NCI-H1417 (cell line): Measurements from ENCODE around the gene STARD7.
A peak's percentile ranks its signal among the peaks of the same experiment; 100 is the strongest.
"Not testable (repeated sequence)": the region's sequence is repeated elsewhere in the genome, so short reads cannot be mapped to it uniquely, and the experiment has no call there.

Source experiments
- DNase-seq, 3 experiments: peaks; one replicate each; lab custom pipeline; 2025; lab: John Stamatoyannopoulos, UW

Gene STARD7

DNA sequence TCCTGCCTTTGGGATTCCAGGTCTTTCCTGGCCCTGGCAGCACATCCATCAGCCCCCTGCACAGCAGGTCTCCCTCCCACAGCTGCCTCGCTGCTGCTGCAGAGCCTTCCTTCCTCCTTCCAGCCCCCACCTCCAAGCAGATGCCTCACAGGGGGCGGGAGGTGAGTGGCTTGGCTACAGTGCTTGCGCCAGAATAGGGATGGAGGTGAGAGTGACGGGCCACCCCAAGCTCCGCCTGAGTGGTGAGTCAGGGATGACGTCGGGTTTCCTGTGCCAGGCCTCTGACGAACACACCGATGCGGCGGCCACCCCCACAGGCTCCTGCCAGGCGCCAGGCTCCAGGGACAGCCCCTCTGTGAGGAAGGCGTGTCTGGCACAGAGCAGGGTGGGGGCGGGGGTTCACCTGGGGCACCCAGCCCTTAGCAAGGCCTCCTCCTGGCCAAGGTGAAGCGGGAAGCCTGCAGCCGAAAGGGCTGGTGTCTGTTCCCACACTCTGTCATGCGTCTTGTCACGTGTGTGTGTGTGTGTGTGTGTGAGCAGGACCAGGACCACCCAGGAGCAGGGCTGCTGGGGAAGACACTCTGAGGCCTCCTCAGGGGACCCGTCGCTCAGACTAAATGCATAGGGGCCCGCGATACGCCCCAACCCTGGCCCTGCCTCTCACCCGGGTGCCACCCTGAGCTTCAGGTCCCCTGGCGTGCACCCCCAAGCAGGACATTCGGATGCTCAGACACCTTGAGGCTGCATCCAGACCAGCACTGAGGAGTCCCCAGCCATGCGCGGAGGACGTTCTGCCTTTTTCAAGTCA, 60.0 kb downstream of the STARD7 start:
- DNase-seq = peak in 2 of 3 experiments; percentile 88 to 94

DNA sequence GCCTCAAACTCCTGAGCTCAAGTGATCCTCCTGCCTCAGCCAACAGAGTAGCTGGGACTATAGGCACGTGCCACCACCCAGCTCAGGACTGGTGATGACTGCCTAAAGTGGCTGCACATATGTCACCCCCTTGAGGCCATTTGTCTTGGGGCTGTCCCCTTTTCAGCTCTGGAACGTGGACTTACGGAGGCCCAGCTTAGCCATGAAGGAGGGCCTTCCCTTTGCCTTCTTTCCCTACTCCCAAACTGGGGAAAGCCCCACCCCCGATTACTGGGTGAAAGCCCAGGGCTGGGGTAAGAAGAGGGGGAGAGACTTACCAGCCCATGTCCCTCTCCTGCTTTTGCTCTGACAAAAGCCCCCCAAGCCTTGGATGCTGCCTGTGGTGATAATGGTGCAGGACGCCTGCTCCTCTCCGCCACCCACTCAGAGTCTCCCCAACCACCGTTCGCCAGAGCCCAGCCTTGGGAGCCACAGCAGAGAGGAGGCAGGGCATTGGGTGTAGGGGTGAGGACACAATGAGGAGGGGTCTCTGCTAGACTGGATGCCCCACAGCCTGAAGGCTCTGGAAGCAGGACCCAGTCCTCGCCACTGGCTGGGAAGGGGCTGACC, 60.9 kb downstream of the STARD7 start:
- DNase-seq = no peak

DNA sequence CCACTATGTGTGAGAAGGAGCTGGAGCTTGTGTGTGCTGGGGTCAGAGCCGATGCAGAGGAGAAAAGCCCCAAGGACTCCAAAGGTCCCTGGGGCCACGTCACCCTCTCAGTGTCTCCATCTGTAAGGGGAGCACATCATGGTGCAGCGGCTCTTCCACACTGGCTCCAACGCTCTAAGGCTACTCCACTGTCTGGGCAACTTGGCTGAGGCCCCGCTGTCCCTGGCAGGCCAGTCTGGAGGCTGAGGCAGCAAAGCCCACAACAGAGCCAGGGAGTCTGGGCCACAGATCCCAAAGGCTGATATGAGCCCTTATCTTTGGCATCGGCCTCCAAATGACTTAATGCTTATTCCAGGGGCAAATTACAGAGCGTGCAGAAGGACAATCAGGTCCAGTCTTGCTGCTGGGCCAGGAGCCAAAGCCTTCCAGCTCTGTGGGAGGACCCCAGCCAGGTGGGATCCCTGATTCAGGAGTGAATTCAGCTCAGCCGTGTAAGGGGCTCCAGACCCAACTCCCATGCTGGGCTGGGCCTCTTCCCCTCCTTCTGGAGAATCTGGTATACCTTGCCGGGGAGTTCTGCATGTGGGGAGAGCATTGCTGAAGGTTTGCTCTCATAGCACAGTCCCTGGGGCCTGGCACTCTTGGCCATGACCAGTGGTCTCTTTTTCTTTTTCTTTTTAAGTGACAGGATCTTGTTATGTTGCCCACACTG, 61.6 kb downstream of the STARD7 start:
- DNase-seq = no peak

DNA sequence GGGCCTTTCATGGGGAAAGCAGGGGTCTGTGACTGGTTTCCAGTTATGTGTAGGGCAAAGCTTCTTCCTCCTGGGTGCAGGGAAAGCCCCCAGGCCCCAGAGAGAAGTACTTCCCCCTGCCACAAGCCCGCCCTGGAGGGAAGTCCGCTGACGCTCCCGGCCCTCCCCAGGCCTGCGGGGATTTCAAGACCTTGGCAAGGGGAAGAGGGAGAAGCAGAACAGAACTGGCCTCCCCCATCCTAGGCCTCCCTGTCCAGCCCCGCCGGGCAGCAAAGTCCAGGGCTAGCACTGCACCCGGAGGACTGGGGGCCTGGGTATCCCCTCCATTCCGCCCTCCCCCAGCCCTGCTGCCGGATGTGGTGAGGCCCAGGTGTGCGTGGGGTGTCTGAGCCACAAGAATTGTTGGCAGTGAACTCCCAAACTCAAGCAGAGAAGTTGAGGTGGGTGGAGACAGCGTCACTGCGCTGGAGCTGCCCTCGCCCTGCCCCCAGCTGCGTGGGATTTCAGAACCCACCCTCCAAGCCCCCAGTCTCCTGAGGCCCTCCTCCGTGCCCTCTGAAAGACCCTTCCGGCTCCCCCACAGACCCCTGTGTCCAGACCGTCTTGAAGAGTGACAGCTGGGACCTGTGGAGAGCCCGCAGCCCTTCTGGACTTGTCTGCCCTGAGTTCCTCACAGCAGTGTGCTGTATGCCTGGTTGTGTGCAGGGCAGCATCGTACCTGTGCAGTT, 62.3 kb downstream of the STARD7 start:
- DNase-seq = peak in 1 of 3 experiments; percentile 34

DNA sequence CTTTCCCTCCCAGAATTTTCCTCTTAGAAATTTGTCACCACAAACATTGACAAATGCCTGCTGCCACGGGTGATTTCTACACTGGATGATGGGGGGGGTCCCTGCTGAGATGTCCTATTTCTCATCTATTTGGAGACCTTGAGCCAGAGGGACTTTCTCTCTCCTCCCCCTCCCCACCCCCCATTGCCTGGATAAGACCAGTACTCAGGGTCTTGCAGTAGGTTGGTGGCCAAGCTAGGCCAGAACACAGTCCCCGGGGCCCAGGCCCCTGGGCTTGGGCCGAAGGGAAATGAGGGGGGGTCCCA, 62.8 kb downstream of the STARD7 start:
- DNase-seq = peak in 1 of 3 experiments; percentile 46

DNA sequence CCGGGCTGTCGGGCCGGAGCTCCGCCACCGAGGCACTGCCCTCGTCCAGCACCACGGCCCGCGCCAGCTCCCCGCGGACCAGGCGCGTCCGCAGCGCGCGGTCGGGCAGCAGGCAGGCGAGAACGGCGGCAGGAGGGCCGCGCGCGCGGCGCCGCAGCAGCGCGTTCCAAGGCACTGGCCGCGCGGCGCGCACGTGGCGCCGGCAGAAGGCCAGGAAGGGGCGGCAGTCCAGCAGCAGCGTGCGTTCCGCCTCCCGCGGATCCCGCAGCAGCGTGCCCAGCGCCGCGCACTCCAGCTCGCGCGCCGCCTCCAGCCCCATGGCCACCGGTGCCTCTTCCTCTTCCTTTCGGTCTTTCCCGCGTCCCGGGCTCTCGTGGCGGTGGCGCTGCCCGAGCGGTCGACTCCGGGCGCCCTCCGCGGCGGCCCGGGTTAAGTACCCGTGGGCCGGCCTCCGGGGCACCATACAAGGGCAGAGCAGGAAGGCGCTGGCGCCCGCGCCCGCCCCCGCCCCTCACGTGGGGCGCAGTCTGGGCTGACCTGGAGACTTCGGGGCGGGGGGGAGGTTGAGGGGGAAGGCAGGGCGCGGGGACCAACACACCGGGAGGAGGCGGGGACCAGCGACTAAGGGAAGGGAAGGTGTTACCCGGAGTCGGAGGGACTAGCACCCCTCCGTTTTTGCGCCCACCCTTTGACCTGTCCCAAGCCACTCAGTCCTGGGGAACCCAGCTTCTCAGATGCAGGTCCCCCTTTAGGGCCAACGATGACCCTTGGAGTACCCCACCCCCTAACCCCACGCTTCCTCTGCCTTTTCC, 63.4 kb downstream of the STARD7 start, which contains the start of gene DUSP2:
Gene DUSP2 (minus strand): TSS at position 405 of the 812 bp plus-strand sequence. CDS start 86 bp downstream, at position 319.
- peak; percentile 5 to 93 (median 91) for DNase-seq

DNA sequence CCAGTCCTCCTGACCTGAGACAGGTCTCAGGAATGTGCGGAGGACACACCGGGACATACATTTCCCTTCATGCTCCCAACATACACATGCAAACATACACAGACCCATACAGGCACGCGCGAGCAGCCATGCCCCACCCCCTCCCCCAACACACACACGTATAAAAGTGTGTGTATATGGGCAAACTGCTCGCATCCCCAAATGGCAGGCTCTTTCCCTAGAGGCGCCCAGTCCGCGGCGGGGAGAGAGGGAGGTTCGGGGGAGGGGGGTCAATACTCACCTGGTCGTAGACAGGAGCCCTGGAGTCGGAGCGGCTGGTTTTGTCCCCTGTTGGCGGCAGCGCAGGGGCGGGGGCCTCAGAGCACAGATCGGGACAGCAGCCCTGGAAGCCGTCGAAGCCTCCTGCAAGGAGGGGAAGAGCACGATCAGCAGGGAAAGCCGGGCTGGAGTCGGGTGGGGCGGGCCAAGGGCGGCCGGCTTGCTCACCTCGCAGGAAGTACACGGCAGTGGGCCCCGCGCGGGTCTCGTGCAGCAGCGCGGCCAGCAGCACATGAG, 64.1 kb downstream of the STARD7 start:
- DNase-seq = peak in 1 of 3 experiments; percentile 74

DNA sequence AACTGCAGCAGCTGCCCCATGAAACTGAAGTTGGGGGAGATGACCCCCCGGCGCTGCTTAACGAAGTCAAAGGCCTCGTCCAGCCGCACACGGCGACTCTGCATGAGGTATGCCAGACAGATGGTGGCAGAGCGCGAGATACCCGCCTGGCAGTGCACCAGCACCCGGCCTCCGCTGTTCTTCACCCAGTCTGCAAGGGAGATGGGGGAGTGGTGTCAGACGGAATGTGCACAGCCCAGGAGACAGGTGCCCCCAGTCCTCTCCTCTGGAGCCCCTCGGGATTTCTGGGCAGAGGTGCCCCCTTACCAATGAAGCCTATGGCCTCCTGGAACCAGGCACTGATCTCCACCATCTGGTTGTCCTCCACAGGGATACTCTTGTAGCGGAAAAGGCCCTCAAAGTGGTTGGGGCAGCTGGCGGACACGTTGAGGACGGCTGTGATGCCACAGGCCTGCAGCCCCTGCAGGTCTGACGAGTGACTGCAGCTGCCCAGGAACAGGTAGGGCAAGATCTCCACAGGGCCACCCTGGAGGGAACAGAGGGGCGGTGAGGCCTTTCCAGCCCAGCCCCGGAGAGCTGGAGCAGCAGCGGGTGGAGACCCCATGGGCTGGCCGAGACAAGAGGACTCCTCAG, 64.7 kb downstream of the STARD7 start:
- peak in 2 of 3 experiments; percentile 63 to 74 for DNase-seq

DNA sequence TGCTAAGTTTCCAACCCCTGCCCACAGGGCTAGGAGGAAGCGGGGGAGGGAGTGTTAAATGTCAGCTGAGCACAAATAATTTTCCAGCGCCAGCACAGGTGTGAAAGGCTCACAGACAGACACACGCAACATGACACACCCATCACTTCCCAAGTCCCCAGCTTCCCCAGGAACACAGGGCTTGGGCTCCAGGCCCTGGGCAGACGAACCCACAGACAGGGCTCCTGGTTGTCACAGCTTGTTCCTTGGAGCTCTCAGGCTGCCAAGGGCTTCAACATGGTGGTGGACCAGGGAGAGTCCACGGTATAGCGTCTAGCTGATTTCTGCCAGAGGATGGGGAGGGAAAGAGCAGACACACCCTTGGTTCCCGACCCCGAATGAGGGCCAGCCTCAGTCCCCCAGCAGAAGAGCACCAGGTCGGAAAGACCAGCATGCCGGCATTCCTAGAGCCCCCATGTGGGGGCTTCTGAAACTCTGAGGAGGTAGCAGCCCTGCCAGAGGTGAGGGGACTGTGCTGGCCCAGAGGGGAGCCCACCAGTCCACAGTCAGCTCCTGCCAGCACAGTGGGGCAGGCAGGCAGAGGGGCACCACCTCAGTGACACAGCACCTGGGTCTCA, 65.3 kb downstream of the STARD7 start:
- peak in 1 of 3 experiments; percentile 3 for DNase-seq

DNA sequence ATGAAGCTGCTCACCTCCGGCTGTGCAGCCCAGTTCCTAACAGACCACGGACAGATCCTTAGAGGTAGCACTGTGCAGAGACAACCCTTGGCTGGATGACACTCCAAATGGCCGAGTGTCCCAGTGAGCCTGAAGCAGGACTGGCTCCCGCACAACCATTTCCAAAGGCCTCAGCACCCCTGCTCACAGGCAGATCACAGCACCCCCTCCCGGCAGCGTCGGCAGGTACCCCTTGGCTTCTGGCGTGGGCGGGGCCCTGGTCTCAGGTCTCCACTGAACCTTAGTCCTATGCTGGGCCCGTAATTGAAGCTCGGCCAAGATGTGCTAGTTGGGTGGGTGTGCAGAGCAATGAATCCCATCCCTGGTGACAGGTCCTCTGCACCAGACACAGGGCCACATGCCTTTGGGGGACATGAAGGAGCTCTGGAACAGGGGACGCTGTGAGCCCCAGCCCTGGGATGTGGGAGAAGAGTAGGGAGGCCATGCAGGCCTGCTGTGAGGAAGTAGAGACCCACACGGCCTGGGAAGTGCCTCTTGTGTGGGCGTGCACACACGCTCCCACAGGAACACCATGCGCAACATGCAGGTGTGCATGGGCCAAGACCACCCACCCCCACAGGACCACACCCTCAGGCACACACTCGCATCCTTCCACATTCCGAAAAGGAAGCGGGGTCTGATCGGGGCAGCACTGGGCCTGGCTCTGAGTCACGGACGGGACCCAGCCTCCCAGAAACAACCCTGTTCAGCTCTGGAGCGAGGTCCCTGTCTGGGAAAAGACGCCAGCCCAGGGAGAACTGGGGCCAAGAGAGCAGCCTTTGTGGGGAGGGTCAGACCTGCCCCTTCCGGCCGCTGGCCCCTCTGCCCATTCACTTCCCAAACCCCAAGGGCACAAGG, 66.2 kb downstream of the STARD7 start:
- DNase-seq = no peak

DNA sequence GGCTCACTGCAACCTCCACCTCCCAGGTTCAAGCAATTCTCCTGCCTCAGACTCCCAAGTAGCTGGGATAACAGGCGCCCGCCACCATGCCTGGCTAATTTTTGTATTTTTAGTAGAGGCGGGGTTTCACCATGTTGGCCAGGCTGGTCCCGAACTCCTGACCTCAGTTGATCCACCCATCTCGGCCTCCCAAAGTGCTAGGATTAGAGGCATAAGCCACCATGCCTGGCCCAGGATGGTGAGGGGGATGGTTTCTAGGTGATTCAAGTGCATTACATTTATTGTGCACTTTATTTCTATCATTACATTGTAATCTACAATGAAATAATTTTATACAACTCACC, 67.0 kb downstream of the STARD7 start:
- DNase-seq = not testable (repeated sequence)

DNA sequence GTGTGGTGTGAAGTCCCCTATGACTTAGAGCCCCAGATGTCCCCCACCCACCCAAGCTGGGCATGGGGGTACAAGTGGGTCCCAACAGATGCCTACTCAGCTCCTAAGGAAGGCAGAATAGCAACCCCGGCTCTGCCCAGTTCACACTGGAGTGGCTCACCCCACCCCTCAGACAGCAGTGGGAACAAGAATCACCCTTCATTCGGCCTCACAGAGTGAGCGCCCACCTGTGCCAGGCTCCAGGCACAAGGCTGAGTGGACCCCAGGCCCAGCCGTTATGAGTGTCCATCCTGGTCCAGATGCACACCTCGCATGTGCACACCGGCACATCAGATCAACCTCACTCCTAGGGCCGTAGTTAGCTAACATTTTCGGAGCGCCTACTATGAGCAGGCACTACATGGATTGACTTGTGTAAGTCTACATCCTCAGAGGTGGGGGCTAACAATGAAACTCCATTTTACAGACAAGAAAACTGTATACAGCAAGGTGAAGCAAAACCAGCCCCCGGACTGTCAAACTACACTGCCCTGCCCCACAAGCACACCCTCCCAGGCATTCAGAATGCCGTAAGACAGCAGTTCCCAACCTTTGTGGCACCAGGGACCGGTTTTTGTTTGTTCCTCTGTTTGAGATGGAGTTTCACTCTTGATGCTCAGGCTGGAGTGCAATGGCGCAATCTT, 67.5 kb downstream of the STARD7 start:
- no peak for DNase-seq

DNA sequence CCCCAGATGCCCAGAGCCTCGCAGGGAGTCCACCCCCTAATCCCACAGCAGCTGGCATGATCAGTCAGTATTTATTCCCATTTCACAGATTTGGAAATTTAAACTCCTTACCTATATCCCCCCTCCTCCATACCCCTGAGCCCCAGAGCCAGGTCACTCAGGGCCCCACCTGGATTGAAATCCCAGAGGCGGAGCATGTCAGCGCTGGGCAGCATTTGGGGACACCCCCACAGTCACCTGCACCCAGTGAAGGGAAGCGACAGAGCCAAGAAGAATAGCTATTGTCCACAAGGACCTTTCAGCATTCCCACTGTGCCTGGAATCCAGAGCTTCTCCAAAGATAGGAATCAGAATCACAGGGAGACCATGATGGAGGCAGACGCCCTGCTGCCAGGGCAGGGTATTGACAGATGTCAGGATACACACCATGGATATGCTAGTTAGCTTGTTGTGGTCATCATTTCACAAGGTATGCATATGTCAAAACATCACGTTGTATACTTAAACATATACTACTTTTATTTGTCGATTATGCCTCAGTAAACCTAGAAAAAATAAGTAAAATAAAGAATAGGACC, 69.4 kb downstream of the STARD7 start:
- DNase-seq = no peak

DNA sequence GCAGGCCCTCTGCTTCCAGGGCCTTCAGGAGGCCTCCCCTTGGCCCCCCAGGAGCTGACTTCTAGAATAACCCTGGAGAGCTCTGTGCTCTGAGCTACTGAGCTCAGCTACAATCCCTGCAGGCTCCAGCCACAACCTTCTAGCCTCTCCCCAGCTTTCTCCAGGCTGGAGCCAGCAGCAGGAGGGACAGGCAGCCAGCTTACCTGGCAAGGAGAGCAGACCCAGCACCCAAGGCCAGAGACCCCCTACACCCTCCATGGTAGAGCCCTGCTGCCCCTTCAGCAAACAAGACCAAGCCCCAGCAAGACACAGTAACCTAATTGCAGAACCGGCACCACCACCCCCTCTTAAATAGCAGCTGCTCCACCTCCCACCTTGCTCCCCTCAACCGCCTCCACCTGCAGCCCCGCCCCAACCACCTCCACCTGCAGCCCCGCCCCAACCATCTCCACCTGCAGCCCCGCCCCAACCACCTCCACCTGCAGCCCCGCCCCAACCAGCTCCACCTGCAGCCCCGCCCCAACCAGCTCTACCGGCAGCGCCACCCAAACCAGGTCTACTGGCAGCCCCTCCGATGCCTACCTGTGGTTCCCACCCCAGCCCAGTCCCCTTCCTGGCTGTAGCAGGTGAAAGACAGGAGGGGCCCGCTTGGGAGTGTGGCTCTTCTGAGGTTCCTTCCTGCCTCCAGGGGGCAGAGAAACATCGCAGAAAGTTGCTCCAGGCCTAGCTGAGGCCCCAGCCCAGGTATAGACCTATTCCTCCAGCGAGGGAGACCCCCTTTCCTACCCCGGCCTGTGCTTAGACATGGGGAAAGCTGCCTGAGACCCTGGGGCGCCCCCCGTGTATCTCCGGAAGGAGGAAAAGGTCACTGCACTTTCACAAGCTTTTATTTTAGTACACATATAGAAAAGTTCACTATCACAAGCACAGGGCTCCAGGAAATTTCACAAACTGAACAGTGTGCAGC, 70.2 kb downstream of the STARD7 start, which contains the start of gene ASTL:
Gene ASTL (minus strand): TSS at position 324 of the 967 bp plus-strand sequence. CDS start 66 bp downstream, at position 258.
- DNase-seq = peak; percentile 26 to 77 (median 67)

DNA sequence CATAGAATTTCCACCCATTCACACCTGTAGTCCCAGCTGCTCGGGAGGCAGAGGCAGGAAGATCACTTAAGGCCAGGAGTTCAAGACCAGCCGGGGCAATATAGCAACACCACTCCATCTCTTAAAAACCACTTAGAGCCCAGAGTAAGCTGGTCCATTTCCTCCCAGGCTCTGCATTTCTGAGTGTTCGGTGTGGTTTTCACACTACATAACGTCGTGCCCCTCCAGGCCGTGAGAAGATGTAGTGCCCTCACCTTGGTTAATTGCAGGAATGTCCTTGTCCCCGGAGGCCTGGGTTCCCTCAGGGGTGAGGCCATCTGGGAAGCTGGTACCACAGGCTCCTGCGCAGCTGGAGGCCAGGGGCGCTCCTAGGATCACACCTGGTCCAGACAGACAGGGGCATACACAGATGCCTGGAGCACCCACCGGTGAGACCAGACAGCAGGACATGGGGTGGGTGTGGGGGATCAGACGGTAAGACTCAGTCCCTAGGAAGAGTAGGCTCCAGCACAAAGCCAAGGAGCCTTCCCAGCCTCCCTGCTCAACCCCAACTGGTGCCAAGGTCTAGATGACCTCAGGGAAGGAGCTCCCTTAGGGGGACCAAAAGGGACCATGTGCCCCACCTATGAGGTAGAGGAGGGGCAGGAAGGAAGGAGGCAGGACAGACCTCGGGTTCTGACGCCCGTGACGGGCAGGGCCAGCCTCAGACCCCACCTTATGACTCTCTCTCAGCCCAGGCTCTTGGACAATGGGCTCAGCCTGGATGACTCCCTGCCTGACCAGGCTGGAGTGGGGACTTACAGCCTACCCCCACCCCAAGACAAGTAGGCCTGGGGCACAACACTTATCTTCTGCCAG, 71.1 kb downstream of the STARD7 start:
- no peak for DNase-seq
